ENCODE measurements around the gene FASTK. TPM values are rescaled to one million over a fixed set of nuclear protein-coding genes. Genes with fewer than 3 reads are reported as not detected.

FASTK gene
- total RNA-seq, 6 experiments from 2014 or later, result 83.8 to 97.0 (median 92.4) TPM

DNA sequence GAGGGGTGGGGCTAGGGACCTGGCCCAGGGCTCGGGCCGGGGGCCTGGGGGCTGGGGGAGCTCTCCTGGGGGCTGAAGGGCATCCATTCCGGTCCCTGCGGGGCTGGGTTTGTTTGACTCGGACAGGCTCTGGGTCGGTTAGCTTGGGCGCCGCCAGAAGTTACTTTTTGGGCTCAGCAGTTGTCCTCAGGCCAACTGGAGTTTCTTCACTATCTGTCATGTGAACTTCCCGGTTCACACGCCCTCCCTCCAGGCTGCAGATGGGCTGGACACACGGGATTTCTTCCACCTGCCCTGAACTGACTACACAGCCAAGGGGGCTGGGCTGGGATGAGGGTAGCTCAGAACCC is 17.4 kb downstream of the FASTK start:
- DNase-seq, result peak; percentile 47
- peak overlapping the region; percentile 78 for H3K27ac Mint-ChIP-seq
- H3K27me3 Mint-ChIP-seq (ENCODE audit: insufficient read depth), result peaks cover 1% of the 10 kb centered on the region
- TF ChIP-seq, protein P1, sequence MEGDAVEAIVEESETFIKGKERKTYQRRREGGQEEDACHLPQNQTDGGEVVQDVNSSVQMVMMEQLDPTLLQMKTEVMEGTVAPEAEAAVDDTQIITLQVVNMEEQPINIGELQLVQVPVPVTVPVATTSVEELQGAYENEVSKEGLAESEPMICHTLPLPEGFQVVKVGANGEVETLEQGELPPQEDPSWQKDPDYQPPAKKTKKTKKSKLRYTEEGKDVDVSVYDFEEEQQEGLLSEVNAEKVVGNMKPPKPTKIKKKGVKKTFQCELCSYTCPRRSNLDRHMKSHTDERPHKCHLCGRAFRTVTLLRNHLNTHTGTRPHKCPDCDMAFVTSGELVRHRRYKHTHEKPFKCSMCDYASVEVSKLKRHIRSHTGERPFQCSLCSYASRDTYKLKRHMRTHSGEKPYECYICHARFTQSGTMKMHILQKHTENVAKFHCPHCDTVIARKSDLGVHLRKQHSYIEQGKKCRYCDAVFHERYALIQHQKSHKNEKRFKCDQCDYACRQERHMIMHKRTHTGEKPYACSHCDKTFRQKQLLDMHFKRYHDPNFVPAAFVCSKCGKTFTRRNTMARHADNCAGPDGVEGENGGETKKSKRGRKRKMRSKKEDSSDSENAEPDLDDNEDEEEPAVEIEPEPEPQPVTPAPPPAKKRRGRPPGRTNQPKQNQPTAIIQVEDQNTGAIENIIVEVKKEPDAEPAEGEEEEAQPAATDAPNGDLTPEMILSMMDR (IDR thresholded peaks at IDR 0.05), result no peak
- H3K4me3 Mint-ChIP-seq, result peak overlapping the region; percentile 53
- peaks cover 45% of the 10 kb centered on the region for H3K4me1 Mint-ChIP-seq (ENCODE audit: low read depth)
- H3K9me3 Mint-ChIP-seq, result no peaks in the 10 kb centered on the region
- H3K36me3 Mint-ChIP-seq (ENCODE audit: low read depth), result peaks cover 13% of the 10 kb centered on the region

DNA sequence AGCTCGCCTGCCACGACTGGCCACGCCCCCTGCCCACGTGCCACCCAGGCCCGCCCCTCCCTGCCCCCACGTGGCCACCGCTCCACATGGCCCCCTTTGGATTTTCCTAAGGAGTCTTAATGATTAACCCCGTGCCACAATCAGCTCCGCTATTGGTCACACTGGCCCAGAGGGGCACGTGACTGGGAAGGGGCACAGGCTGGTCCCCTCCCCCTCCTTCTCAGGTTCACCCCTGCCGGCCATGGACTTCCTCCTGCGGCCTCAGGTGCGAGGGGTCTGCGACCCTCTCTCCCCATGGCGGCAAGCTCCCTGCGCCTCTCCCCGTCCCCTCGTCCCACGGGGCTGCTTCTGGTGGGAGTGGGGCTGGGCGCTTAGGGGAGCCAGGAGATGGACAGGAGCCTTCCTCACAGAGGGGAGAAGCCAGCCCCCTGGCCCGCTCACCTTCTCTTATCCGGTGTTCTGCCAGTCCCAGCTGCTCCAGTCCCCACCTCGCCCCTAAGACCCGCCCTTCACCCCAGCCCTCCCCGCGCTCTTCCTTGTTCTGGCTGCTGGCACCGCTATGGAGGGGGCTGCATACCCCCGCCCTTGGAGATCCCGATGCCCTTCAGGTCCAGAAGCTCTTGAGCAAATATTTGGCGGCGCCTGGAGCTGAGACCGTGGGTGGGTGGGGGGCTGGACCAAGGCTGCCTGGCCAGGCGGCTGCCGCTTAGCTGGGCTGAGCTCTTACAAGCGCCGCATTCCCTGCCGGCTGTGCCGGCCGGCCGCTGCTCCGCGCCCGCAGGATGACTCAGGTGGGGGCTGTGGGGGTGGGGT is 18.0 kb downstream of the FASTK start:
- Mint-ChIP-seq H3K4me3 (peak overlapping the region; percentile 97), H3K4me1 (ENCODE audit: low read depth) (peaks cover 41% of the 10 kb centered on the region), H3K27ac (peak overlapping the region; percentile 78), H3K36me3 (ENCODE audit: low read depth) (peaks cover 7% of the 10 kb centered on the region), H3K9me3 (no peaks in the 10 kb centered on the region), H3K27me3 (ENCODE audit: insufficient read depth) (no peaks in the 10 kb centered on the region; the same call in 1 of the 2 replicates)
- TF ChIP-seq, protein P1 (IDR thresholded peaks at IDR 0.05), result no peak
- DNase-seq, result peak; percentile 49

DNA sequence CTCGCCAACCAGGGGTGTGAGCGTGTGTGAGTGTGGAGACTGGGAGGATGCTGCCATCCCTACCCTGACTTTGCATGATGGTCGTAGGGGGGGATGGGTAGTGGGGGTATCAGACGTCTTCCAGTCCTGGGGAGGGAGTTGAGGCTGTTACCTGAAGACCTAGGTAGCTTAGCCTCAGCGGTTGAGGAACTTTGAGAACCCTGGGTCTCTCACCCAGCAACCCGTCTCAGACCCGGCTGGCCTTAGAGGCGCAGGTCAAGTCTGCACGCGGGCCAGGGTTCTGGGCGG is 18.6 kb downstream of the FASTK start:
- H3K9me3 Mint-ChIP-seq, result no peaks in the 10 kb centered on the region
- peaks cover 4% of the 10 kb centered on the region for H3K36me3 Mint-ChIP-seq (ENCODE audit: low read depth)
- TF ChIP-seq, protein P1 (IDR thresholded peaks at IDR 0.05), result no peak
- peaks cover 44% of the 10 kb centered on the region for H3K4me1 Mint-ChIP-seq (ENCODE audit: low read depth)
- DNase-seq, result no peak
- no peaks in the 10 kb centered on the region; the same call in 1 of the 2 replicates for H3K27me3 Mint-ChIP-seq (ENCODE audit: insufficient read depth)
- no peak overlapping the region for H3K27ac Mint-ChIP-seq
- H3K4me3 Mint-ChIP-seq, result peak overlapping the region; percentile 97

DNA sequence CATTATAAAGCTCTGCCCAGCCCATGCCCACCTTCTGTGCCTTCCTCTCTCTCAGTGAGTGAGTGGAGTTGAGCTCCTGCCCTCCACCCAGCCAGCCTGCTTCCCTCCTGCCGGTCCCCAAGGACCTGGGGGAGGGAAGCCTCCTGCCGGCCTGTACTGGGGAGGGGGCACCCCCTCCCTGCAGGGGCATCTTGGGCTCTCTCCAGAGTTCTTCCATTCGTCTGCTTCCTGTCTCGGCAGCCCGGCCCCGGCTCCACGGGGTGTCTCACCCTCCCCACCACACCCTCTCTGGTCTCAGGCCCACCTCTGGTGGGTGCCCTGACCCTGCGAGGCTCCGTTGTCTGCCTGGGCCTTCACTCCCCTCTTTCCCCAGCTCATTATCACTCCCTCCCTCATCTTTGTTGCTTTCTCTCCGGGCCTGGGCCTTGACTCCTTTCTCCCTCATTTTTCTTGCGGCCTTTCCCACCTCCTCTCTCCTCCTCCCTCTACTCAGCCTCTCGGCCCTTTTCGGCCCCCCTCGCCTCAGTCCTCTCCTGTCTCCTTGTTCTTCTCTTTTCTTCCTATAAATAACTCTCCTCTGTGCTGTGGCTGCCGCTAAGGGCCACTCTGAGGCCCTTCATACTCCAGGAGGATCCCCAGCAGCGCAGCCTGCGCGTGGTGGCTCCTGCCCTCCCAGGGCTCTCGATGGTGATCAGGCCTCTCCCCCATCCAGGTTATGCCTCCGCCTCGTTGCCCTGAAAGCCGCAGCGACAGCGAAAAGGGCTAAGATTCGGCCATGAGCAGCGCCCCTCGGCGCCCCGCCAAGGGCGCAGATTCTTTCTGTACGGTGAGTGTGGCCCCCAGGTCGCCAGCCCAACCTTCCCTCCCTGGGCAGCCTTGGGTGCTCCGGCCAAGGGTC is 19.1 kb downstream of the FASTK start:
- TF ChIP-seq, protein P1 (IDR thresholded peaks at IDR 0.05), result no peak
- peaks cover 50% of the 10 kb centered on the region for H3K4me1 Mint-ChIP-seq (ENCODE audit: low read depth)
- H3K36me3 Mint-ChIP-seq (ENCODE audit: low read depth), result peaks cover 4% of the 10 kb centered on the region
- peak overlapping the region; percentile 70 for H3K27ac Mint-ChIP-seq
- H3K27me3 Mint-ChIP-seq (ENCODE audit: insufficient read depth), result no peaks in the 10 kb centered on the region; the same call in 1 of the 2 replicates
- H3K4me3 Mint-ChIP-seq, result peak overlapping the region; percentile 97
- DNase-seq, result no peak
- H3K9me3 Mint-ChIP-seq, result no peaks in the 10 kb centered on the region

DNA sequence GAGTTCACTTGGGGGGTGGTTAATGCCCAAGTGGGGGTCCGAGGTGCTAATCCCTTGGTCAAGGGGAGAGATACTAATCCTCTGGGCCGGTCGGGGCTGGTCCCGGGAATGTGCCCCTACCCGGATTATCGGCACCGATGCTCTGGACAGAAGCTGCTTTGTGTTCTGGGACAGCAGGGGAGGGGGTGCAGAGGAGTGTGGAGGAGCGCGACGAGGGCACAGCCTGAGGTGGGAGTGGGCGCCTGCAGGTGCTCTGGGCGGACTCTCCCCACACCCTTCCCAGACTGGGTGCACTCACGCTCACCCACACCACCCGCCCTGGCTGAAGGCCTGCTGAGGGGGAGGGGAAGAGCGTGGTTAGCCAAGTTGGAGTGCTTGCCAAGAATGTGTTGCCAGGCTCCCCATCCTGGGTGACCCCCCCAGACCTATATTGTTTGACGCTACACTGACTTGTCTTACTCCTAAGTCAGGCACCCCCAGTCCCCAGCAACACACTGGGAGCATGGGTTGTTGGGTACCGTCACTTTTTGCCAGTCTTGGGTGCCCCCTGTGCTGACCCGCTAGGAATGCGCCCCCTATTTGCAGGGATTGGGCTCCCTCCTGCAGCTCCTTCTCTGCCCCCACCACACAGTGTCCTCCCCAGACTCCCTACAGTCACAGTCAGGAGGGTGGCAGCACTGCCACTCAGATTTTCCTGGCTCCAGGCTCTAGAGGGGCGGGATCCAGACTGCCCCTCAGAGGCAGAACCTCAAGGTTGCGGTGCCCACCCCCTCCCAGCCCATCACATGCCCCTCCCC is 20.0 kb downstream of the FASTK start:
- DNase-seq, result no peak
- peak overlapping the region; percentile 70 for H3K27ac Mint-ChIP-seq

More for the DNA sequence above, 20.0 kb downstream of the FASTK start:
- Mint-ChIP-seq H3K4me1 (ENCODE audit: low read depth) (peaks cover 54% of the 10 kb centered on the region), H3K9me3 (no peaks in the 10 kb centered on the region), H3K4me3 (peak overlapping the region; percentile 97), H3K36me3 (ENCODE audit: low read depth) (peaks cover 4% of the 10 kb centered on the region), H3K27me3 (ENCODE audit: insufficient read depth) (no peaks in the 10 kb centered on the region; the same call in 1 of the 2 replicates)
- TF ChIP-seq, protein P1 (IDR thresholded peaks at IDR 0.05), result peak; percentile 58
